ENCODE results near the gene IL17RC.

Gene IL17RC

DNA sequence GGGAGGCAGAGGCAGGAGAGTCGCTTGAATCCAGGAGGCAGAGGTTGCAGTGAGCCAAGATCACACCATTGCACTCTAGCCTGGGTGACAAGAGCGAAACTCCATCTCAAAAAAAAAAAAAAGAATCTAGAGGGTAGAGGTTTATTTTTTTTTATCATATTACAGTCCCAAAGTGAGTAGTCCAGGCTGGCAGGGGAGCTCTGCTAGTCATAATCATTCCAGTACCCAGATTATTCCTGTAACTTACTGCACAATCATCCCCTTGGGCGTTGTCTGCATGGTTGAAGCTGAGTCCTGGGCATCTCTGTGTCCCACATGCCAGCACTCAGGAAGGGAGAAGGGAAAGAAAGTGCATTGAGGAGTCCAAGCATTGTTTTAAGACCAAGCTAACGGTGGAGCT lies 25.3 kb downstream of the IL17RC start:
- TF ChIP-seq POLR2A (IDR thresholded peaks at IDR 0.05; ENCODE audit: low read depth, low read length), result no peak
- TF ChIP-seq POLR2AphosphoS5 (IDR thresholded peaks at IDR 0.05; ENCODE audit: low read depth, low read length), result no peak
- FAIRE-seq (no peak), DNase-seq (ENCODE audit: insufficient read length, low spot score) (no peak)

DNA sequence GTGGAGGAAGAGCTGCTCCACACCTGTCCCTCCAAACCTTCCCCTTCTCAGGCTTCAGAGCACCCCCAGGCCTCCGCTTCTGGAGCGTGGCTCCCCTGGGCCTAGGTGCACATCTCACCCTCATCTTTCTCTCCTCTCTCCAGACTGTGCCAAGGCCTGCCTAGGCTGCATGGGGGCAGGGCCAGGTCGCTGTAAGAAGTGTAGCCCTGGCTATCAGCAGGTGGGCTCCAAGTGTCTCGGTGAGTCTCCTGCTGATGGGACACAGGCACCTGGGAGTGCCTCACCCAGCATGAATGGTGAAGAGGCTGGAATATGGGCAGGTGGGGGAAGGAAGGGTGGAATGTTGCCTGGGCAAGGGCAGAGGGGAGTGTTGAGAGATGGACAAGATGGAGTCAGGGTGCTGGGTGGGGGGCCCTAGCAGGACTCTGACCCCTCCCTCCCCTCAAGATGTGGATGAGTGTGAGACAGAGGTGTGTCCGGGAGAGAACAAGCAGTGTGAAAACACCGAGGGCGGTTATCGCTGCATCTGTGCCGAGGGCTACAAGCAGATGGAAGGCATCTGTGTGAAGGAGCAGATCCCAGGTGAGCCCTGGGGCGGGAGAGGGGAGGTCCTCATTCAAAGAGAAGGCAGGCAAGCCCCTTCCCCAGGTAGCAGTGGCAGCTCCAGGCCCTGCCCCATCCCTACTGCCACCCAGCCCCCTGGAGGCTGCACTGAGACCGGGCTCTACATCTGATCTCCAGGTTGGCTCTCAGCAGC lies 26.2 kb downstream of the IL17RC start:
- FAIRE-seq (no peak), DNase-seq (ENCODE audit: insufficient read length, low spot score) (no peak)
- no peak for TF ChIP-seq POU2F2 (IDR thresholded peaks at IDR 0.05; ENCODE audit: low read depth, low read length)
- no peak for TF ChIP-seq SPI1 (IDR thresholded peaks at IDR 0.05; ENCODE audit: low read depth, low read length)
- no peak for TF ChIP-seq POLR2A (IDR thresholded peaks at IDR 0.05; ENCODE audit: low read depth, low read length)

DNA sequence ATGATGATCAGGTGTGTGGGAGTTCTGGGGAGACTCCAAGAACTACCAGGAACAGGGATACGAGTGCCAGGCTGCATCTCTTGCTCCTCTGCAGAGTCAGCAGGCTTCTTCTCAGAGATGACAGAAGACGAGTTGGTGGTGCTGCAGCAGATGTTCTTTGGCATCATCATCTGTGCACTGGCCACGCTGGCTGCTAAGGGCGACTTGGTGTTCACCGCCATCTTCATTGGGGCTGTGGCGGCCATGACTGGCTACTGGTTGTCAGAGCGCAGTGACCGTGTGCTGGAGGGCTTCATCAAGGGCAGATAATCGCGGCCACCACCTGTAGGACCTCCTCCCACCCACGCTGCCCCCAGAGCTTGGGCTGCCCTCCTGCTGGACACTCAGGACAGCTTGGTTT lies 27.4 kb downstream of the IL17RC start:
- FAIRE-seq, result no peak
- TF ChIP-seq POLR2AphosphoS5 (IDR thresholded peaks at IDR 0.05; ENCODE audit: low read depth, low read length) (no peak), PAX5 (IDR thresholded peaks at IDR 0.05; ENCODE audit: insufficient read depth, low read length, severe bottlenecking) (no peak), POLR2A (IDR thresholded peaks at IDR 0.05; ENCODE audit: low read depth, low read length) (no peak), POU2F2 (IDR thresholded peaks at IDR 0.05; ENCODE audit: low read depth, low read length) (no peak), TAF1 (IDR thresholded peaks at IDR 0.05; ENCODE audit: low read depth, low read length) (no peak), SPI1 (IDR thresholded peaks at IDR 0.05; ENCODE audit: low read depth, low read length) (no peak)
- no peak for DNase-seq (ENCODE audit: insufficient read length, low spot score)

DNA sequence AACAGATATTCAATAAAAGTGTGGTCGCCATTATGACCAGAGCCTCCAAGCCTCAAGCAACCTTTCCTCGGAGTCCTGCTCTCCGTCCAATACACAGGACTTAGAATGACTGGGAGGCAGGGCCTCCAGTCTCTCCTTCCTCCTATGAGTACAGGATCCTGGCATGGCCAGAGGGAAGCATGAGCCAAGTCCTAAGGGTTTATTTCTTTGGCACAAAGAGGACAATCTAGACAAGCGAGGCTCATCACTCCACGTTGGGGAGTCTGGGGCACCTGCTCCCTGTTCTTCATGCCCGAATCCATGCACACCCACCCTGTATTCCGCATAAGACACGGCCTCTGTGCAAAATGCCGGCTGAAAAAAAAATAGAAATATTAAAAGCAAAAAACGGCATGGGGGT lies 28.5 kb downstream of the IL17RC start:
- FAIRE-seq (no peak), DNase-seq (ENCODE audit: insufficient read length, low spot score) (no peak)
- TF ChIP-seq POLR2A (IDR thresholded peaks at IDR 0.05; ENCODE audit: low read depth, low read length) (no peak), PAX5 (IDR thresholded peaks at IDR 0.05; ENCODE audit: insufficient read depth, low read length, severe bottlenecking) (no peak)

DNA sequence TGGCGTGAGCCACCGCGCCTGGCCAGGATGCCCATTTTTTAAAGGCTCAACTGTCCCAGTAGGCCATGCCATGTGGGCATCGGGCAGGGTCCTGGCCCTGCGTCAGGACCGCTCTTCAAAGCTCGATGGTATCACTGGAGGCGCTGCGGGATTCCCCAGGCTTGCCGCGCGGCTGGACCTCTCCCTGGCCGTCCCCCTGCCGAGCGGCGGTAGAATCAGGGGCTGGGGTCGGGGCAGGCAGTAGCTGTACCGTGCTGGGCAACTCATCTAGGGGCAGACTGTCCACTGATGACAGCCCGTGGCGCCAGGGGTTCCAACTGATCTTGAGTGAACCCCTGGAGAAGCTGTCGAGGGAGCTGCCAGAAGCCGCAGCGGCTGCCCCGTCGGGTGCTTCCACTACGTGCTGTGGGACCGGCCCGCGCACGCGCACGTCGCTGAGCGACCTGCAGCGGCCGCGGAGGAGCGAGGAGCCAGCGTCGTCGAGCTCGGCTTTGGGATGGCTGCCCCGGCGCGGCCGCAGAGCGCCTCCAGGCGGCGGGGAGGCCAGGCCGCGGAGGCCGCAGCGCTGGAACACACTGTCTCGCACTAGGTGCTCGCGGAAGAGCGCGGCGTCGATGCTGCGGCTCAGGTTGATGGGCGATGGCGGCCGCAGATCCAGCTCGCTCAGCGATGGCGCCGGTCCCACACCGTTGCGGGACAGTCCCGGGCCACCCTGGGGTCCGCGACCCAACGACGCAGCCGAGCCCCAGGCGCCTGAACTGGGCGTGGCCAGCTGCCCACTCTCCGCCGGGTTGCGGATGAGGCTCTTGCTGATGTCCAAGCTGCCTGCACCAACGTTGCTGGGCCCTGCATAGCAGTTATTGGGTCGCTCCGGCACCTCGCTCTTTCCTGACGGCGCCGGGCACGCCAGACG lies 29.5 kb downstream of the IL17RC start:
- no peak for FAIRE-seq

DNA sequence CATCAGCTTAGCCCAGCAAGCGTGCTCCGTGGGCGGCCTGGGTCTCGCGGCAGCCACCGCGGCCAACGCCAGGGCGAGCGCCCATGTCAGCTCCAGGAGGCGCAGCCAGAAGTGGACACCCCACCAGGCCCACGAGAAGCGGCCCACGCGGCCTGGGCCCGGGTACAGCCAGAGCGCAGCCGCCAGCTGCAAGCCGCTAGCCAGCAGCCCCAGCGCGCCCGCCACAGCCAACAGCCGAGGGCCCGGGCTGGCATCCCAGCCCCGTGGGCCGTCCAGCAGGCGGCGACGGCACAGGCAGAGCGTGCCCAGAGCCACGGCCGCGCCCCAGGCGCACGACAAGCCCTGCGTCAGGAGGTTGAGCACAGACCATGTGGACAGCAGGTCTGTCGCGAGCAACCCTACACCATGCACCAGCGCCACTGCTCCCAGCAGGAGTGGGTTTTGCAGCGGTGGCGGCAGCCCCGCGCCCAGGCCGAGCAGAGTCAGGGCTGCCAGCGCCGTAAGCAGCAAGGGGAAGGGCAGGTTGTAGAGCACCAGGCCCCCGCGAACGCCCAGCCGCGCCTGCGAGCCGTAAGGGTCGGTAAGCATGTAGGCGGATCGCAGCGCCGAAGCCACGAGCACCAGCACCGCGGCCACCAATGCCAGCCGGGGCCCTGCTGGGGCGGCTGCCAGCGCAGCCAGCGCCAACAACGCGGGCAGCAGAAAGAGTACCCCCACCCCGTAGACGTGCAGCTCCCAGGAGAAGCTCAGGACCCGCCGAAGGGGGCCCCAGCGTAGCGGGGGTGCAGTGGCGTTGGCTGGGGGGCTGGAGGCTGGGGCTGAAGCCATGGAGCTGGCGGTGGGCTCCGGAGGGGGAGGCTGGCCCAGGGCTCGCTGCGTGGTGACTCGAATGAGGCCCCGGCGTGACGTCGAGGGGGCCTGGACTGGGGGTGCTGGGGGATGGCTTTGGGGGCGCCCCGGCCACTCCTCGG lies 30.4 kb downstream of the IL17RC start:
- TF ChIP-seq POU2F2 (IDR thresholded peaks at IDR 0.05; ENCODE audit: low read depth, low read length) (no peak), POLR2AphosphoS5 (IDR thresholded peaks at IDR 0.05; ENCODE audit: low read depth, low read length) (no peak)
- FAIRE-seq (no peak), DNase-seq (ENCODE audit: insufficient read length, low spot score) (no peak)

More for the DNA sequence above, 29.5 kb downstream of the IL17RC start:
- TF ChIP-seq POU2F2 (IDR thresholded peaks at IDR 0.05; ENCODE audit: low read depth, low read length) (no peak), POLR2A (IDR thresholded peaks at IDR 0.05; ENCODE audit: low read depth, low read length) (no peak), POLR2AphosphoS5 (IDR thresholded peaks at IDR 0.05; ENCODE audit: low read depth, low read length) (no peak), PAX5 (IDR thresholded peaks at IDR 0.05; ENCODE audit: insufficient read depth, low read length, severe bottlenecking) (no peak), TAF1 (IDR thresholded peaks at IDR 0.05; ENCODE audit: low read depth, low read length) (no peak), SPI1 (IDR thresholded peaks at IDR 0.05; ENCODE audit: low read depth, low read length) (no peak)
- DNase-seq (ENCODE audit: insufficient read length, low spot score), result no peak

DNA sequence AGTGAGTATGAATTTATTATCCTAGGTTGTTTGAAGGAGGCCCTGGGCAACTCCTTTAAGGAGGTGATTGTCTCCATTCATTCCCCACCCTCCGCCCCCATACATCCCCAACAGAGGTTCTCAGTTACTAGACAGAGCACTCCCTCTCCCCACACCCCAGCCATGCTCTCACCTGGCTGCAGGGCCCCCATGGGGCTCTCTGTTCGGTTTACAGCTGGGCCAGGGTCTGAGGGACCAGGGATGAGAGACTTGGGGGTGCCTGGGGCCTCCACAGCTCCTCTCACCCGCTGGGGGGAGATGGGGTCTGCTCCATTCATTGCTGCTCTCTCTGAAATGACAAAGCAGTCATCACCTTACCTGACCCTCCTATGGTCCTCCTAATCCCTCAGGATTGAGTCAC lies 31.7 kb downstream of the IL17RC start:
- no peak for FAIRE-seq

DNA sequence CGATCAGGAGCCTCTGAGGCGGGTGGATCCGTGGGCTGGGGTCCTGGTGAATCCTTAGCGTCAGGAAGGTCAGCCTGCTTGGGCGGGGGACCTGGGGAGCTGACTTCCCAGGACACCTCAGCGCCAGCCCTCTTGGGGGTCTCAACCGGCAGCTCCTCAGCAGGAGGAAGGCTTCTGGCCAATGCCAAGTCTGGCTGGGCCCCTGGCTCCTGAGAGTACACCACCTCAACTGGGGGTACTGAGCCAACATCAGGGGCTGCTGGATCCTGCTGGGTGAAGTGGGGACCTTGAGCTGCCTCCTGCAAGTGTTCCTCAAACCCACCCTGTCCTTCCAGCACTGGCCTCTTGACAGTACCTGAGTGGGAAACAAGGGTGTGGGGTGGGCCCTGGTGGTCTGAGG lies 32.2 kb downstream of the IL17RC start:
- FAIRE-seq (no peak), DNase-seq (ENCODE audit: insufficient read length, low spot score) (no peak)
- TF ChIP-seq POU2F2 (IDR thresholded peaks at IDR 0.05; ENCODE audit: low read depth, low read length) (no peak), PAX5 (IDR thresholded peaks at IDR 0.05; ENCODE audit: insufficient read depth, low read length, severe bottlenecking) (no peak), SPI1 (IDR thresholded peaks at IDR 0.05; ENCODE audit: low read depth, low read length) (no peak), TAF1 (IDR thresholded peaks at IDR 0.05; ENCODE audit: low read depth, low read length) (no peak), POLR2AphosphoS5 (IDR thresholded peaks at IDR 0.05; ENCODE audit: low read depth, low read length) (no peak), POLR2A (IDR thresholded peaks at IDR 0.05; ENCODE audit: low read depth, low read length) (no peak)

More for the DNA sequence above, 31.7 kb downstream of the IL17RC start:
- no peak for TF ChIP-seq TAF1 (IDR thresholded peaks at IDR 0.05; ENCODE audit: low read depth, low read length)
- no peak for TF ChIP-seq POU2F2 (IDR thresholded peaks at IDR 0.05; ENCODE audit: low read depth, low read length)
- TF ChIP-seq POLR2AphosphoS5 (IDR thresholded peaks at IDR 0.05; ENCODE audit: low read depth, low read length), result no peak
- no peak for TF ChIP-seq POLR2A (IDR thresholded peaks at IDR 0.05; ENCODE audit: low read depth, low read length)
- no peak for DNase-seq (ENCODE audit: insufficient read length, low spot score)

DNA sequence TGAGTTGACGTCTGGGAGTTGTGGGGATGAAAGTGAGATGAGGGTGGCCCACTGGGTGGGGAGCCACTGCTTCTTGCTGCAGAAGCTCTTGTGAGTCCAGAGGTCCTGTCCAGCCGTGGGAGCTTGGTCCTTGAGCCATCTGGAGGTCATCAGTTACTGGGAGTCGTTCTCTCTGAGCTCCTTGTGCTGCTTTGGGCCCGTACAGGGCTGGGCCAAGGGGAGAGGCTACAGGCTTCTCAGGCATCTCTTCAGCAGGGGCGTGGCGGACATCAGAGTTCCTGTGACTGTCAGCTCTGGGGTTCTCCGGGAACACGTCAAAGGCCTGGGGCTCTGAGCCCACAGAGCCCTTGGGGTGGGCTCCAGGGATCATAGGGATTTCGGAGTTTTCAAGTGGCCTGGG lies 32.7 kb downstream of the IL17RC start:
- no peak for DNase-seq (ENCODE audit: insufficient read length, low spot score)
- no peak for FAIRE-seq
- TF ChIP-seq PAX5 (IDR thresholded peaks at IDR 0.05; ENCODE audit: insufficient read depth, low read length, severe bottlenecking) (no peak), TAF1 (IDR thresholded peaks at IDR 0.05; ENCODE audit: low read depth, low read length) (no peak), POU2F2 (IDR thresholded peaks at IDR 0.05; ENCODE audit: low read depth, low read length) (no peak), POLR2AphosphoS5 (IDR thresholded peaks at IDR 0.05; ENCODE audit: low read depth, low read length) (no peak), POLR2A (IDR thresholded peaks at IDR 0.05; ENCODE audit: low read depth, low read length) (no peak), SPI1 (IDR thresholded peaks at IDR 0.05; ENCODE audit: low read depth, low read length) (no peak)

Data from GM12891 (cell line).